ENCODE results near the gene MAGEL2. TPM values are rescaled to one million over a fixed set of nuclear protein-coding genes. Genes with fewer than 3 reads are reported as not detected.

Gene MAGEL2
- total RNA-seq, 1 experiment from 2014 or later: 9.2 TPM

GRCh38 chr15:23695282-23695681, 47.6 kb upstream of the MAGEL2 start:
- Histone ChIP-seq H3K4me1 (ENCODE audit: insufficient read depth, low read length) (no peaks in the 10 kb centered on the region), H3T11ph (ENCODE audit: low read length) (no peak overlapping the region), H2BK20ac (ENCODE audit: low read depth, low read length, poor library complexity, severe bottlenecking) (no peak overlapping the region), H3K79me2 (ENCODE audit: insufficient read depth, low read length) (no peaks in the 10 kb centered on the region), H3K56ac (ENCODE audit: insufficient read length, low read depth, low read length) (no peak overlapping the region), H3K23me2 (ENCODE audit: insufficient read length, low read depth, low read length, poor library complexity, severe bottlenecking) (no peaks in the 10 kb centered on the region), H2BK12ac (ENCODE audit: insufficient read length, low read depth, low read length) (no peak overlapping the region), H2AFZ (ENCODE audit: low read length) (no peak overlapping the region), H3K4ac (ENCODE audit: low read depth, low read length) (no peak overlapping the region), H3K79me1 (ENCODE audit: insufficient read depth, low read depth, low read length, poor library complexity, severe bottlenecking) (no peaks in the 10 kb centered on the region), H3K27me3 (ENCODE audit: insufficient read depth, low read length) (no peaks in the 10 kb centered on the region), H3K14ac (ENCODE audit: insufficient read depth, low read length) (no peak overlapping the region), H3K27ac (ENCODE audit: insufficient read length, low read depth, low read length) (no peak overlapping the region), H4K8ac (replicated peaks; ENCODE audit: insufficient read length, low read depth, low read length) (no peak overlapping the region), H4K20me1 (ENCODE audit: control insufficient read depth, insufficient read depth, insufficient read length) (no peaks in the 10 kb centered on the region), H2AK5ac (ENCODE audit: insufficient read length, low read length) (no peak overlapping the region), H4K5ac (ENCODE audit: insufficient read length, low read depth, low read length) (no peak overlapping the region), H3K9me3 (ENCODE audit: control insufficient read depth, low read depth, low read length) (peaks cover 48% of the 10 kb centered on the region), H3K23ac (ENCODE audit: insufficient read length, low read depth, low read length) (no peak overlapping the region), H2BK5ac (ENCODE audit: insufficient read length, low read length) (no peak overlapping the region), H2BK120ac (ENCODE audit: low read depth, low read length, poor library complexity, severe bottlenecking) (no peak overlapping the region), H3K18ac (ENCODE audit: insufficient read length, low read depth, low read length) (no peak overlapping the region), H3K4me2 (ENCODE audit: insufficient read depth, insufficient read length, low read length) (no peak overlapping the region), H4K91ac (ENCODE audit: insufficient read length, low read depth, low read length) (no peak overlapping the region), H2BK15ac (ENCODE audit: low read depth, low read length) (no peak overlapping the region), H3K9ac (ENCODE audit: extremely low read depth, insufficient read length, low read length) (no peak overlapping the region)
- Mint-ChIP-seq H3K27ac (no peak overlapping the region), H3K36me3 (ENCODE audit: insufficient read depth in 1 of 3, low read depth in 3 of 3) (peaks cover 4 to 6% (median 6%) of the 10 kb centered on the region in 3 experiments; a peak in 5 of 7 replicates), H3K27me3 (ENCODE audit: low read depth) (no peaks in the 10 kb centered on the region; the same call in 1 of the 2 replicates), H3K9me3 (peaks cover 61 to 70% of the 10 kb centered on the region in 2 experiments), H3K4me1 (0 out of 4 replicates have a peak, but pooled peaks cover 0 to 2% of the 10 kb centered on the region in 2 experiments), H3K4me3 (no peak overlapping the region)
- DNase-seq: no peak
- TF ChIP-seq, protein P1, sequence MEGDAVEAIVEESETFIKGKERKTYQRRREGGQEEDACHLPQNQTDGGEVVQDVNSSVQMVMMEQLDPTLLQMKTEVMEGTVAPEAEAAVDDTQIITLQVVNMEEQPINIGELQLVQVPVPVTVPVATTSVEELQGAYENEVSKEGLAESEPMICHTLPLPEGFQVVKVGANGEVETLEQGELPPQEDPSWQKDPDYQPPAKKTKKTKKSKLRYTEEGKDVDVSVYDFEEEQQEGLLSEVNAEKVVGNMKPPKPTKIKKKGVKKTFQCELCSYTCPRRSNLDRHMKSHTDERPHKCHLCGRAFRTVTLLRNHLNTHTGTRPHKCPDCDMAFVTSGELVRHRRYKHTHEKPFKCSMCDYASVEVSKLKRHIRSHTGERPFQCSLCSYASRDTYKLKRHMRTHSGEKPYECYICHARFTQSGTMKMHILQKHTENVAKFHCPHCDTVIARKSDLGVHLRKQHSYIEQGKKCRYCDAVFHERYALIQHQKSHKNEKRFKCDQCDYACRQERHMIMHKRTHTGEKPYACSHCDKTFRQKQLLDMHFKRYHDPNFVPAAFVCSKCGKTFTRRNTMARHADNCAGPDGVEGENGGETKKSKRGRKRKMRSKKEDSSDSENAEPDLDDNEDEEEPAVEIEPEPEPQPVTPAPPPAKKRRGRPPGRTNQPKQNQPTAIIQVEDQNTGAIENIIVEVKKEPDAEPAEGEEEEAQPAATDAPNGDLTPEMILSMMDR (conservative IDR thresholded peaks at IDR 0.05): no peak
- no CpG with 5 or more reads among the region's 2 CpGs for WGBS (ENCODE audit: extremely low coverage, insufficient read length, low lambda C conversion rate)

Measured in H9 (cell line).